NCI-H2171 (cell line): ENCODE measurements around the gene LDLRAD4.

Source experiments
- DNase-seq: peaks from one replicate; lab custom pipeline; 2025; lab: John Stamatoyannopoulos, UW

The LDLRAD4 gene

GRCh38 chr18:13229001-13229671 lies 10.6 kb downstream of the LDLRAD4 start:
- DNase-seq: no peak

GRCh38 chr18:13231151-13231550 lies 12.6 kb downstream of the LDLRAD4 start:
- no peak for DNase-seq

- no peak for DNase-seq
These were observed 13.7 kb downstream of the LDLRAD4 start for GRCh38 chr18:13232086-13232917.

GRCh38 chr18:13232971-13233786 lies 14.6 kb downstream of the LDLRAD4 start:
- no peak for DNase-seq

GRCh38 chr18:13233787-13234783 lies 15.5 kb downstream of the LDLRAD4 start:
- no peak for DNase-seq

- no peak for DNase-seq
These were observed 16.9 kb downstream of the LDLRAD4 start for GRCh38 chr18:13235421-13235831.

GRCh38 chr18:13235981-13236380 lies 17.4 kb downstream of the LDLRAD4 start:
- DNase-seq: peak; percentile 57

- no peak for DNase-seq
These were observed 17.9 kb downstream of the LDLRAD4 start for GRCh38 chr18:13236411-13236810.

- no peak for DNase-seq
These were observed 18.5 kb downstream of the LDLRAD4 start for GRCh38 chr18:13237073-13237472.

GRCh38 chr18:13237641-13238040 lies 19.1 kb downstream of the LDLRAD4 start:
- DNase-seq: no peak

- DNase-seq: no peak
These were observed 20.8 kb downstream of the LDLRAD4 start for GRCh38 chr18:13239171-13239956.

GRCh38 chr18:13240060-13240725 lies 21.6 kb downstream of the LDLRAD4 start:
- no peak for DNase-seq

GRCh38 chr18:13241083-13241892 lies 22.7 kb downstream of the LDLRAD4 start:
- DNase-seq: no peak

GRCh38 chr18:13241893-13242175 lies 23.3 kb downstream of the LDLRAD4 start:
- DNase-seq: no peak

- no peak for DNase-seq
These were observed 24.2 kb downstream of the LDLRAD4 start for GRCh38 chr18:13242797-13243196.

- DNase-seq: no peak
These were observed 24.8 kb downstream of the LDLRAD4 start for GRCh38 chr18:13243363-13243762.

GRCh38 chr18:13244135-13244534 lies 25.6 kb downstream of the LDLRAD4 start:
- DNase-seq: no peak

- DNase-seq: no peak
These were observed 27.0 kb downstream of the LDLRAD4 start for GRCh38 chr18:13245481-13246000.

GRCh38 chr18:13246121-13246520 lies 27.6 kb downstream of the LDLRAD4 start:
- DNase-seq: no peak
